ENCODE results near the gene CNOT3.

DNA sequence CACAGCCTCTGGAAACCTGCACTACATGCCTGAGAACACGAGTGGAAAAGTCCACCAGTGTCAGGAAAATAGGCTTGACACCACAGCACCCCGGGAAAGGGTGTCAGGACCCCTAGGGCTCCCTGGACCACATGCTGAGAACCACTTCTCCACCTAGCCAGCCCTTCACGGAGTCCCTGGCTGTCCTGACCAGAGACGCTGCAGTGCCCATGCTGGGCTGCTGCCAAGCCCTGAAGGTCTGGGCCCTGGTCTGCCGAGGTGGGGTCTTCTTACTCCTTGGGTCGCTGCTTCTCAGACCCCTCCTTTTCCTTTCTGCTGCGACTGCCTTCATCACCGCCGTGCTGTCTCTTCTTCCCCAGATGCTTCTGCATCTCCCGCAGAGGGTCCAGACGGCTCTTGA, 18.9 kb downstream of the CNOT3 start:
- TF ChIP-seq, protein P1, sequence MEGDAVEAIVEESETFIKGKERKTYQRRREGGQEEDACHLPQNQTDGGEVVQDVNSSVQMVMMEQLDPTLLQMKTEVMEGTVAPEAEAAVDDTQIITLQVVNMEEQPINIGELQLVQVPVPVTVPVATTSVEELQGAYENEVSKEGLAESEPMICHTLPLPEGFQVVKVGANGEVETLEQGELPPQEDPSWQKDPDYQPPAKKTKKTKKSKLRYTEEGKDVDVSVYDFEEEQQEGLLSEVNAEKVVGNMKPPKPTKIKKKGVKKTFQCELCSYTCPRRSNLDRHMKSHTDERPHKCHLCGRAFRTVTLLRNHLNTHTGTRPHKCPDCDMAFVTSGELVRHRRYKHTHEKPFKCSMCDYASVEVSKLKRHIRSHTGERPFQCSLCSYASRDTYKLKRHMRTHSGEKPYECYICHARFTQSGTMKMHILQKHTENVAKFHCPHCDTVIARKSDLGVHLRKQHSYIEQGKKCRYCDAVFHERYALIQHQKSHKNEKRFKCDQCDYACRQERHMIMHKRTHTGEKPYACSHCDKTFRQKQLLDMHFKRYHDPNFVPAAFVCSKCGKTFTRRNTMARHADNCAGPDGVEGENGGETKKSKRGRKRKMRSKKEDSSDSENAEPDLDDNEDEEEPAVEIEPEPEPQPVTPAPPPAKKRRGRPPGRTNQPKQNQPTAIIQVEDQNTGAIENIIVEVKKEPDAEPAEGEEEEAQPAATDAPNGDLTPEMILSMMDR (IDR thresholded peaks at IDR 0.05) = no peak
- no peak for TF ChIP-seq POLR2A (IDR thresholded peaks at IDR 0.05)

Measured in lower leg skin (tissue), 3 donors.